Measurements from ENCODE around the gene ANKRD44. TPM values are rescaled to one million over a fixed set of nuclear protein-coding genes. Genes with fewer than 3 reads are reported as not detected.

The ANKRD44 gene
- total and polyA plus RNA-seq, 2 experiments from 2014 or later, result 2.9 to 4.9 TPM

DNA sequence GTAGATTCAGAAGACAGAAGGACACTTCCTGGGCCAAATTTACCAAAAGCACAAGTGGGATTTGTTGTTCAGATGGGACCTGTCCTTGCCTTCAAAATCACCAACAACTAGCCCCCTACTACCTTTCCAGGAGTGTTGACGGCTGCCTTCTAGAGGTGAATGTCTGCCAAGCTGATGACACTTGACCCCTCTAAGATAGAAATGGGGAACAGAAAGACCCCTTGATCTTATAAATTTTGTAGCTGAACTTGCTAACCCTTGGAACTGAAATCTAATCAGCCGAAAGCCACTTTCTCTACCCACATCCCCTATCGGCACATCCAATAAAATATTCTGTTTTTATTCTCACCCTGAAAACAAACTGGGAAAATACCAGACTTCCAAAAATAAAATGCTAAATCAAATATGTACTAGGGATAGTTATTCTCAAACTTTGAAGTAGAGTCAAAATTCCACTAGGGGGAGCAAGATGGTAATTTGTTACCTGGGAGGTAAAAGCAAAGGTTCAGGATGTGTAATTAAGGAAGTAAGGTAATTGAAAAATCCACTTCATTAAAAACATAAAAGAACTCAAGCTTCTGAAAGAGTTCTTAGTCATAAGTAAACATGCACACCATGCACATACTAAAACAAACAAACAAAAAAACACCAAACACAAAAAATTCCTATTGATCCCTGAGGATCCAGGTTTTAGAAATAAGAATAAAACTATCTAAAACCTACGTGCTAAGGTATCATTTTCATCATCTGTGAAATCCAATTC is 119.2 kb downstream of the ANKRD44 start:
- Histone ChIP-seq H3K27me3 (replicated peaks; ENCODE audit: insufficient read depth) (no peaks in the 10 kb centered on the region), H4K20me1 (ENCODE audit: insufficient read depth) (no peaks in the 10 kb centered on the region), H3K36me3 (ENCODE audit: low read depth) (no peaks in the 10 kb centered on the region), H3K4me2 (ENCODE audit: unreplicated experiment) (no peak overlapping the region), H3K4me1 (ENCODE audit: insufficient read depth) (no peaks in the 10 kb centered on the region), H2AFZ (no peak overlapping the region), H3K79me2 (ENCODE audit: insufficient read depth) (no peaks in the 10 kb centered on the region), H3K9me2 (ENCODE audit: insufficient read depth) (no peaks in the 10 kb centered on the region), H3K9me3 (ENCODE audit: low read depth) (no peaks in the 10 kb centered on the region), H3K9ac (no peak overlapping the region), H3K4me3 (no peak overlapping the region), H3F3A (ENCODE audit: insufficient read depth) (no peaks in the 10 kb centered on the region), H3K27ac (no peak overlapping the region)
- 51 to 52% methylated on average over 4 of the region's 4 CpGs for WGBS, 2 experiments (ENCODE audit: low coverage in 1 of 2, low lambda C conversion rate in 2 of 2, missing lambda C conversion rate in 2 of 2)
- in situ Hi-C loops (cut with MboI), result no loop called here
- DNase-seq, result peak; percentile 52
- TF ChIP-seq EZH2phosphoT487 (IDR thresholded peaks at IDR 0.05; ENCODE audit: insufficient read depth, low read depth) (no peak), EZH2 (IDR thresholded peaks at IDR 0.05; ENCODE audit: insufficient read depth, poor library complexity, severe bottlenecking) (no peak)

DNA sequence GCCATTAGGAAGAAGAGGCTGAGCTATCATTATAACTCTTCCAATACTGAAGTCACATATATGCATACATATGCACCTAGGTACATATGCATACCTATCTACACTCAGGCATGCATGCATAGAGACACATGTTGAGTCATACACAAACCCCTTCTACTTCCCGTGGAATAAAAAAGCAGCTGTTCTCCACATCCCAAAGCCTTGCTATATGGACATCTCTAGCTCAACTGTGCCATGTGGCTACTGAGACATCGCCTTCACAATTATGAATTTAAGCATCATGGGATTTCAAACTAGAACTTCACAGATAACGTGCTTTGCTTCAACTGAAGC is 120.5 kb downstream of the ANKRD44 start:
- no peak for DNase-seq
- Histone ChIP-seq H3K4me3 (no peak overlapping the region), H3K36me3 (ENCODE audit: low read depth) (no peaks in the 10 kb centered on the region), H2AFZ (no peak overlapping the region), H3K9me3 (ENCODE audit: low read depth) (no peaks in the 10 kb centered on the region), H3K79me2 (ENCODE audit: insufficient read depth) (no peaks in the 10 kb centered on the region), H3K27ac (no peak overlapping the region), H3K9me2 (ENCODE audit: insufficient read depth) (no peaks in the 10 kb centered on the region), H3K9ac (no peak overlapping the region), H3K4me1 (ENCODE audit: insufficient read depth) (no peaks in the 10 kb centered on the region), H4K20me1 (ENCODE audit: insufficient read depth) (no peaks in the 10 kb centered on the region), H3K4me2 (ENCODE audit: unreplicated experiment) (no peak overlapping the region), H3F3A (ENCODE audit: insufficient read depth) (no peaks in the 10 kb centered on the region), H3K27me3 (replicated peaks; ENCODE audit: insufficient read depth) (no peaks in the 10 kb centered on the region)
- in situ Hi-C loops (cut with MboI), result no loop called here
- no peak for TF ChIP-seq EZH2phosphoT487 (IDR thresholded peaks at IDR 0.05; ENCODE audit: insufficient read depth, low read depth)
- TF ChIP-seq EZH2 (IDR thresholded peaks at IDR 0.05; ENCODE audit: insufficient read depth, poor library complexity, severe bottlenecking), result no peak
- 38 to 50% methylated on average over 3 of the region's 3 CpGs for WGBS, 2 experiments (ENCODE audit: low coverage in 1 of 2, low lambda C conversion rate in 2 of 2, missing lambda C conversion rate in 2 of 2)

GRCh38 chr2:197189426-197190099 is 121.0 kb downstream of the ANKRD44 start:
- H3K4me3 ChIP-seq, result no peak overlapping the region
- H3K27ac ChIP-seq, result no peak overlapping the region

GRCh38 chr2:197185676-197186075 is 124.9 kb downstream of the ANKRD44 start:
- Histone ChIP-seq H3F3A (ENCODE audit: insufficient read depth) (peaks cover 6% of the 10 kb centered on the region; the same call in 1 of the 2 replicates), H3K4me3 (no peak overlapping the region), H3K4me2 (ENCODE audit: unreplicated experiment) (no peak overlapping the region), H3K36me3 (ENCODE audit: low read depth) (no peaks in the 10 kb centered on the region), H4K20me1 (ENCODE audit: insufficient read depth) (no peaks in the 10 kb centered on the region), H2AFZ (no peak overlapping the region), H3K79me2 (ENCODE audit: insufficient read depth) (no peaks in the 10 kb centered on the region), H3K9ac (no peak overlapping the region), H3K9me2 (ENCODE audit: insufficient read depth) (no peaks in the 10 kb centered on the region), H3K27ac (no peak overlapping the region), H3K4me1 (ENCODE audit: insufficient read depth) (peaks cover 10% of the 10 kb centered on the region), H3K9me3 (ENCODE audit: low read depth) (no peaks in the 10 kb centered on the region), H3K27me3 (replicated peaks; ENCODE audit: insufficient read depth) (no peaks in the 10 kb centered on the region)
- no peak for DNase-seq
- 96% methylated on average over 1 of the region's 1 CpG for WGBS, 2 experiments (ENCODE audit: low coverage in 1 of 2, low lambda C conversion rate in 2 of 2, missing lambda C conversion rate in 2 of 2)
- in situ Hi-C loops (cut with MboI), result no loop called here
- TF ChIP-seq EZH2phosphoT487 (IDR thresholded peaks at IDR 0.05; ENCODE audit: insufficient read depth, low read depth) (no peak), EZH2 (IDR thresholded peaks at IDR 0.05; ENCODE audit: insufficient read depth, poor library complexity, severe bottlenecking) (no peak)

More at GRCh38 chr2:197189426-197190099, 121.0 kb downstream of the ANKRD44 start:
- no peaks in the 10 kb centered on the region for H3K9me3 ChIP-seq (ENCODE audit: low read depth)
- no peaks in the 10 kb centered on the region for H3F3A ChIP-seq (ENCODE audit: insufficient read depth)
- no peaks in the 10 kb centered on the region for H3K36me3 ChIP-seq (ENCODE audit: low read depth)
- no peaks in the 10 kb centered on the region for H3K79me2 ChIP-seq (ENCODE audit: insufficient read depth)
- no peaks in the 10 kb centered on the region for H3K4me1 ChIP-seq (ENCODE audit: insufficient read depth)
- H3K27me3 ChIP-seq (replicated peaks; ENCODE audit: insufficient read depth), result no peaks in the 10 kb centered on the region
- no peak for DNase-seq
- in situ Hi-C loops (cut with MboI), result no loop called here
- H2AFZ ChIP-seq, result no peak overlapping the region
- no peaks in the 10 kb centered on the region for H4K20me1 ChIP-seq (ENCODE audit: insufficient read depth)
- H3K4me2 ChIP-seq (ENCODE audit: unreplicated experiment), result no peak overlapping the region
- WGBS, 2 experiments (ENCODE audit: low coverage in 1 of 2, low lambda C conversion rate in 2 of 2, missing lambda C conversion rate in 2 of 2), result 59 to 61% methylated on average over 10 of the region's 10 CpGs
- no peak for TF ChIP-seq EZH2 (IDR thresholded peaks at IDR 0.05; ENCODE audit: insufficient read depth, poor library complexity, severe bottlenecking)
- TF ChIP-seq EZH2phosphoT487 (IDR thresholded peaks at IDR 0.05; ENCODE audit: insufficient read depth, low read depth), result no peak
- no peak overlapping the region for H3K9ac ChIP-seq
- H3K9me2 ChIP-seq (ENCODE audit: insufficient read depth), result no peaks in the 10 kb centered on the region
